IPS-18a (cell line): Measurements from ENCODE around the gene MRPL36.
"Not testable (repeated sequence)": the region's sequence is repeated elsewhere in the genome, so short reads cannot be mapped to it uniquely, and the experiment has no call there.

ENCODE experiments used
- H3K27ac ChIP-seq: one replicate; pipeline ENCODE4 v1.5.1; 2013; ENCODE audit warnings: low read length
- H3K27me3 ChIP-seq: one replicate; pipeline ENCODE4 v1.6.1; 2013; ENCODE audit warnings: mild to moderate bottlenecking, low read length; ENCODE audit not compliant: control insufficient read depth, insufficient read depth
- H3K36me3 ChIP-seq: one replicate; pipeline ENCODE4 v1.6.1; 2013; ENCODE audit warnings: low read depth, low read length; ENCODE audit not compliant: control insufficient read depth
- H3K4me1 ChIP-seq: one replicate; pipeline ENCODE4 v1.6.1; 2013; ENCODE audit warnings: low read depth, low read length; ENCODE audit not compliant: control insufficient read depth
- H3K4me3 ChIP-seq: one replicate; pipeline ENCODE4 v1.5.1; 2013; ENCODE audit warnings: low read length
- H3K9ac ChIP-seq: one replicate; pipeline ENCODE4 v1.6.1; 2013; ENCODE audit warnings: mild to moderate bottlenecking, low read length, moderate library complexity
- H3K9me3 ChIP-seq: one replicate; pipeline ENCODE4 v1.6.1; 2013; ENCODE audit warnings: low read depth, low read length; ENCODE audit not compliant: control insufficient read depth

Gene MRPL36

GRCh38 chr5:1789834-1790471, 9.7 kb downstream of the MRPL36 start:
- H3K4me1 ChIP-seq = peaks cover 13% of the 10 kb centered on the region
- H3K4me3 ChIP-seq = no peak overlapping the region
- no peaks in the 10 kb centered on the region for H3K27me3 ChIP-seq
- H3K27ac ChIP-seq = no peak overlapping the region
- no peaks in the 10 kb centered on the region for H3K36me3 ChIP-seq
- H3K9ac ChIP-seq = no peak overlapping the region
- H3K9me3 ChIP-seq = no peaks in the 10 kb centered on the region

- H3K4me3 ChIP-seq, H3K9ac ChIP-seq: not testable (repeated sequence)
- peaks cover 13% of the 10 kb centered on the region for H3K4me1 ChIP-seq
Observed at GRCh38 chr5:1789438-1789833, 10.2 kb downstream of the MRPL36 start.

GRCh38 chr5:1788828-1789227, 10.8 kb downstream of the MRPL36 start:
- Histone ChIP-seq H3K4me1 (peaks cover 13% of the 10 kb centered on the region), H3K9ac (no peak overlapping the region), H3K27me3 (no peaks in the 10 kb centered on the region), H3K36me3 (no peaks in the 10 kb centered on the region), H3K27ac (no peak overlapping the region), H3K4me3 (no peak overlapping the region), H3K9me3 (no peaks in the 10 kb centered on the region)

More at GRCh38 chr5:1789438-1789833, 10.2 kb downstream of the MRPL36 start:
- not testable (repeated sequence) for H3K36me3 ChIP-seq, H3K9me3 ChIP-seq, H3K27me3 ChIP-seq, H3K27ac ChIP-seq

GRCh38 chr5:1788200-1788599, 11.4 kb downstream of the MRPL36 start:
- Histone ChIP-seq H3K27me3 (no peaks in the 10 kb centered on the region), H3K9ac (no peak overlapping the region), H3K9me3 (no peaks in the 10 kb centered on the region), H3K4me3 (no peak overlapping the region), H3K27ac (no peak overlapping the region), H3K36me3 (no peaks in the 10 kb centered on the region), H3K4me1 (peaks cover 13% of the 10 kb centered on the region)

GRCh38 chr5:1787472-1788047, 12.1 kb downstream of the MRPL36 start:
- Histone ChIP-seq H3K27me3 (no peaks in the 10 kb centered on the region), H3K36me3 (no peaks in the 10 kb centered on the region), H3K27ac (no peak overlapping the region), H3K9me3 (no peaks in the 10 kb centered on the region), H3K4me3 (no peak overlapping the region), H3K4me1 (peaks cover 13% of the 10 kb centered on the region), H3K9ac (no peak overlapping the region)

- no peaks in the 10 kb centered on the region for H3K27me3 ChIP-seq
- H3K36me3 ChIP-seq = no peaks in the 10 kb centered on the region
- H3K4me1 ChIP-seq = peaks cover 13% of the 10 kb centered on the region
- no peak overlapping the region for H3K9ac ChIP-seq
- no peak overlapping the region for H3K4me3 ChIP-seq
- H3K9me3 ChIP-seq = no peaks in the 10 kb centered on the region
- no peak overlapping the region for H3K27ac ChIP-seq
Observed at GRCh38 chr5:1786621-1787471, 12.8 kb downstream of the MRPL36 start.

GRCh38 chr5:1785984-1786383, 13.7 kb downstream of the MRPL36 start:
- H3K4me1 ChIP-seq = peaks cover 13% of the 10 kb centered on the region
- no peak overlapping the region for H3K9ac ChIP-seq
- no peak overlapping the region for H3K27ac ChIP-seq
- no peaks in the 10 kb centered on the region for H3K9me3 ChIP-seq
- H3K27me3 ChIP-seq = no peaks in the 10 kb centered on the region
- no peak overlapping the region for H3K4me3 ChIP-seq
- H3K36me3 ChIP-seq = no peaks in the 10 kb centered on the region

- Histone ChIP-seq H3K27ac (no peak overlapping the region), H3K9ac (no peak overlapping the region), H3K4me1 (peaks cover 6% of the 10 kb centered on the region), H3K27me3 (no peaks in the 10 kb centered on the region), H3K4me3 (no peak overlapping the region), H3K36me3 (no peaks in the 10 kb centered on the region), H3K9me3 (no peaks in the 10 kb centered on the region)
Observed at GRCh38 chr5:1785062-1785461, 14.6 kb downstream of the MRPL36 start.

GRCh38 chr5:1784197-1785050, 15.2 kb downstream of the MRPL36 start:
- no peaks in the 10 kb centered on the region for H3K9me3 ChIP-seq
- no peaks in the 10 kb centered on the region for H3K36me3 ChIP-seq
- H3K4me3 ChIP-seq = no peak overlapping the region
- no peaks in the 10 kb centered on the region for H3K4me1 ChIP-seq
- no peak overlapping the region for H3K27ac ChIP-seq
- no peaks in the 10 kb centered on the region for H3K27me3 ChIP-seq
- H3K9ac ChIP-seq = no peak overlapping the region

GRCh38 chr5:1783216-1783554, 16.5 kb downstream of the MRPL36 start:
- Histone ChIP-seq H3K36me3 (no peaks in the 10 kb centered on the region), H3K4me3 (no peak overlapping the region), H3K9me3 (no peaks in the 10 kb centered on the region), H3K4me1 (no peaks in the 10 kb centered on the region), H3K27me3 (no peaks in the 10 kb centered on the region), H3K9ac (no peak overlapping the region), H3K27ac (no peak overlapping the region)
